GM21723 (cell line): ENCODE data around the gene ZFAND2B.

ENCODE experiments used
- ATAC-seq: cut with Tn5 transposase; IDR thresholded peaks from one replicate; pipeline ENCODE4 v1.9.1; 2021; ENCODE audit warnings: mild to moderate bottlenecking, moderate library complexity; ENCODE audit not compliant: unreplicated experiment

Gene ZFAND2B

GRCh38 chr2:219204425-219205164, 2.0 kb upstream of the ZFAND2B start:
- ATAC-seq, result no peak

GRCh38 chr2:219205165-219205538, 1.4 kb upstream of the ZFAND2B start:
- no peak for ATAC-seq

- ATAC-seq, result no peak
Measured at GRCh38 chr2:219205981-219206327, 628 bp upstream of the ZFAND2B start.

GRCh38 chr2:219207134-219207883, 727 bp downstream of the ZFAND2B start:
- ATAC-seq, result no peak

GRCh38 chr2:219207884-219208740, 1.5 kb downstream of the ZFAND2B start:
- ATAC-seq, result no peak

- no peak for ATAC-seq
Measured at GRCh38 chr2:219209236-219210195, 2.9 kb downstream of the ZFAND2B start.

GRCh38 chr2:219210196-219210885, 3.8 kb downstream of the ZFAND2B start:
- ATAC-seq, result no peak

GRCh38 chr2:219210886-219211362, 4.3 kb downstream of the ZFAND2B start:
- ATAC-seq, result no peak

- ATAC-seq, result no peak
Measured at GRCh38 chr2:219213026-219213415, 6.4 kb downstream of the ZFAND2B start.

GRCh38 chr2:219213486-219214071, 7.0 kb downstream of the ZFAND2B start:
- ATAC-seq, result no peak

GRCh38 chr2:219214141-219214540, 7.6 kb downstream of the ZFAND2B start:
- no peak for ATAC-seq

GRCh38 chr2:219214786-219215185, 8.2 kb downstream of the ZFAND2B start:
- ATAC-seq, result no peak

- ATAC-seq, result no peak
Measured at GRCh38 chr2:219215871-219216534, 9.4 kb downstream of the ZFAND2B start.

- ATAC-seq, result no peak
Measured at GRCh38 chr2:219216535-219216915, 9.9 kb downstream of the ZFAND2B start.

GRCh38 chr2:219218217-219218731, 11.7 kb downstream of the ZFAND2B start:
- peak; percentile 27 for ATAC-seq

- peak; percentile 77 for ATAC-seq
Measured at GRCh38 chr2:219218732-219219701, 12.4 kb downstream of the ZFAND2B start, which contains the start of gene ABCB6. Gene ABCB6 (minus strand): TSS chr2:219218958. CDS start chr2:219218673, 285 bp downstream.

- ATAC-seq, result no peak
Measured at GRCh38 chr2:219219784-219220532, 13.4 kb downstream of the ZFAND2B start.
